Liver (tissue), 9 donors: ENCODE measurements around the gene TSPAN32. TPM values are rescaled to one million over a fixed set of nuclear protein-coding genes. Genes with fewer than 3 reads are reported as not detected.

Source experiments
- DNase-seq: peaks from one replicate; pipeline ENCODE4 v3.0.0-alpha.2; 2017; ENCODE audit warnings: low spot score
- H3K27ac ChIP-seq, 2 donors: one replicate each; pipeline ENCODE4 v1.7.0; 2013; ENCODE audit warnings: inconsistent platforms in 2 of 2, low read length in 2 of 2, control low read depth in 1 of 2, low read depth in 1 of 2, mild to moderate bottlenecking in 1 of 2
- H3K27me3 ChIP-seq, 4 donors: one replicate each; pipeline versions ENCODE4 v1.6.1 to v1.7.0; 2013; ENCODE audit warnings: low read length in 3 of 4, inconsistent platforms in 1 of 4, mild to moderate bottlenecking in 1 of 4, moderate library complexity in 1 of 4; ENCODE audit not compliant: control insufficient read depth in 4 of 4, insufficient read depth in 4 of 4
- H3K36me3 ChIP-seq, 4 donors: one replicate each; pipeline versions ENCODE4 v1.6.1 to v1.7.0; 2013; ENCODE audit warnings: low read length in 3 of 4, mild to moderate bottlenecking in 3 of 4, low read depth in 1 of 4, moderate library complexity in 1 of 4; ENCODE audit not compliant: control insufficient read depth in 4 of 4, insufficient read depth in 3 of 4
- H3K4me1 ChIP-seq, 4 donors: one replicate each; pipeline versions ENCODE4 v1.6.1 to v1.7.0; 2013; ENCODE audit warnings: low read length in 3 of 4, mild to moderate bottlenecking in 3 of 4, moderate library complexity in 1 of 4; ENCODE audit not compliant: control insufficient read depth in 4 of 4, insufficient read depth in 4 of 4
- H3K4me3 ChIP-seq, 3 donors: one replicate each; pipeline versions ENCODE4 v1.6.1 to v1.7.0; 2013; ENCODE audit warnings: low read length in 3 of 3, control low read depth in 1 of 3, low read depth in 1 of 3, mild to moderate bottlenecking in 1 of 3
- H3K9ac ChIP-seq, 2 donors: one replicate each; pipeline ENCODE4 v1.7.0; 2013; ENCODE audit warnings: low read length in 2 of 2, mild to moderate bottlenecking in 2 of 2, moderate library complexity in 2 of 2, control low read depth in 1 of 2, low read depth in 1 of 2
- H3K9me3 ChIP-seq, 4 donors: one replicate each; pipeline versions ENCODE4 v1.6.1 to v1.7.0; 2013; ENCODE audit warnings: low read length in 3 of 4; ENCODE audit not compliant: control insufficient read depth in 4 of 4
- ATF3 ChIP-seq: IDR thresholded peaks from 2 replicates; pipeline ENCODE4 v1.6.1; 2016; ENCODE audit warnings: antibody characterized with exemption
- CTCF ChIP-seq: fragments of 150-350 bp; IDR thresholded peaks from 2 replicates; pipeline ENCODE4 v1.5.1; 2017; ENCODE audit warnings: improper control_type of control experiment, low read depth, low read length; ENCODE audit not compliant: missing input control
- EGR1 ChIP-seq, 2 donors: IDR thresholded peaks; 2 replicates each; pipeline ENCODE4 v1.6.1; 2016 to 2018; ENCODE audit warnings: antibody characterized with exemption in 2 of 2, low read depth in 2 of 2
- FOXA1 ChIP-seq: IDR thresholded peaks from 2 replicates; pipeline ENCODE4 v1.6.1; 2016; ENCODE audit warnings: antibody characterized with exemption
- FOXA2 ChIP-seq: IDR thresholded peaks from 2 replicates; pipeline ENCODE4 v1.6.1; 2016; ENCODE audit warnings: antibody characterized with exemption
- GABPA ChIP-seq, 2 donors: IDR thresholded peaks in 1 of 2; conservative IDR thresholded peaks in 1 of 2; 2 replicates each; pipeline ENCODE4 v1.6.1; 2016; ENCODE audit warnings: antibody characterized with exemption in 2 of 2, mild to moderate bottlenecking in 1 of 2, moderate library complexity in 1 of 2
- HNF4A ChIP-seq, 2 donors: conservative IDR thresholded peaks; 2 replicates each; pipeline ENCODE4 v1.6.1; 2016; ENCODE audit warnings: antibody characterized with exemption in 2 of 2, mild to moderate bottlenecking in 2 of 2
- HNF4G ChIP-seq: IDR thresholded peaks from 2 replicates; pipeline ENCODE4 v1.6.1; 2016; ENCODE audit warnings: antibody characterized with exemption
- MAX ChIP-seq: IDR thresholded peaks from 2 replicates; pipeline ENCODE4 v1.6.1; 2016; ENCODE audit warnings: antibody characterized with exemption
- RAD21 ChIP-seq, 2 donors: IDR thresholded peaks; 2 replicates each; pipeline ENCODE4 v1.6.1; 2016; ENCODE audit warnings: antibody characterized with exemption in 2 of 2, mild to moderate bottlenecking in 2 of 2
- RXRA ChIP-seq, 2 donors: IDR thresholded peaks; 2 replicates each; pipeline ENCODE4 v1.6.1; 2017 to 2018; ENCODE audit warnings: antibody characterized with exemption in 2 of 2, mild to moderate bottlenecking in 1 of 2
- SP1 ChIP-seq: IDR thresholded peaks from 2 replicates; pipeline ENCODE4 v1.6.1; 2018; ENCODE audit warnings: antibody characterized with exemption, mild to moderate bottlenecking
- YY1 ChIP-seq: IDR thresholded peaks from 2 replicates; pipeline ENCODE4 v1.6.1; 2016; ENCODE audit warnings: antibody characterized with exemption, mild to moderate bottlenecking
- ZBTB33 ChIP-seq: IDR thresholded peaks from 2 replicates; pipeline ENCODE4 v1.6.1; 2016; ENCODE audit warnings: antibody characterized with exemption
- WGBS: extraction: QIAGEN DNeasy Blood & Tissue Kit; methylation state at CpG from one replicate; pipeline ENCODE4 v1.1.7; 2013; 5-methylcytosine and 5-hydroxymethylcytosine counted together
- polyA plus RNA-seq, 2 donors: library from polyadenylated mRNA; stranded (reverse) in 1 of 2; unstranded in 1 of 2; fragments of 200-250 nt in 1 of 2; fragments of >200 nt in 1 of 2; fragmentation: Nextera tagmentation in 1 of 2; extraction: Ambion mirVana in 1 of 2; gene quantifications; one replicate each; pipeline versions ENCODE4 v1.2.1 to v1.2.3, GENCODE V29; 2013 to 2015
- total RNA-seq, 2 donors: library from RNA; depleted of rRNA; stranded (reverse); fragments of >200 nt; gene quantifications; one replicate each; pipeline ENCODE4 v1.2.3, GENCODE V29; 2014
- donor health status: healthy.
- donor health status: healthy.
- donor health status: healthy.
- donor health status: healthy.
- donor health status: healthy.

Gene TSPAN32
- total and polyA plus RNA-seq, 4 donors, result 0.25 to 71.4 (median 0.45) TPM

GRCh38 chr11:2321311-2321683 is 19.5 kb downstream of the TSPAN32 start:
- H3K36me3 ChIP-seq, result no peaks in the 10 kb centered on the region
- TF ChIP-seq HNF4A (conservative IDR thresholded peaks at IDR 0.05) (peak; percentile 75), FOXA1 (no peak), RXRA (IDR thresholded peaks at IDR 0.05) (peak; percentile 84 to 86), GABPA (IDR thresholded peaks at IDR 0.05 in 1 of 2, conservative IDR thresholded peaks at IDR 0.05 in 1 of 2) (no peak), ZBTB33 (no peak), SP1 (peak; percentile 50)
- WGBS, result 68% methylated on average over 6 of the region's 6 CpGs
- peaks cover 8 to 44% (median 37%) of the 10 kb centered on the region in 4 donors for H3K4me1 ChIP-seq
- DNase-seq, result no peak
- peak overlapping the region; percentile 14 to 56 for H3K27ac ChIP-seq
- peak overlapping the region in 1 of 3 donors; percentile 4 for H3K4me3 ChIP-seq
- no peak overlapping the region for H3K9ac ChIP-seq
- no peaks in the 10 kb centered on the region for H3K9me3 ChIP-seq
- no peaks in the 10 kb centered on the region for H3K27me3 ChIP-seq

- H3K9ac ChIP-seq, result no peak overlapping the region
Measured at GRCh38 chr11:2325123-2325522, 23.3 kb downstream of the TSPAN32 start.

More at GRCh38 chr11:2325123-2325522, 23.3 kb downstream of the TSPAN32 start:
- DNase-seq, result no peak
- TF ChIP-seq ZBTB33 (no peak), GABPA (IDR thresholded peaks at IDR 0.05 in 1 of 2, conservative IDR thresholded peaks at IDR 0.05 in 1 of 2) (no peak), ATF3 (no peak), RAD21 (IDR thresholded peaks at IDR 0.05) (no peak), FOXA2 (no peak), SP1 (no peak), HNF4A (conservative IDR thresholded peaks at IDR 0.05) (no peak), FOXA1 (no peak), CTCF (no peak), MAX (no peak), HNF4G (no peak), EGR1 (IDR thresholded peaks at IDR 0.05; ENCODE audit: low read depth in 2 of 2) (no peak), YY1 (no peak), RXRA (IDR thresholded peaks at IDR 0.05) (no peak)
- WGBS, result 88% methylated on average over 4 of the region's 4 CpGs
- Histone ChIP-seq H3K4me1 (peaks cover 8 to 40% (median 33%) of the 10 kb centered on the region in 4 donors), H3K4me3 (no peak overlapping the region), H3K27ac (peak overlapping the region; percentile 8 to 21), H3K27me3 (no peaks in the 10 kb centered on the region), H3K36me3 (no peaks in the 10 kb centered on the region), H3K9me3 (no peaks in the 10 kb centered on the region)
